ENCODE measurements around the gene TAS2R30. TPM values are rescaled to one million over a fixed set of nuclear protein-coding genes. Genes with fewer than 3 reads are reported as not detected.

The TAS2R30 gene
- 0.60 and 0.98 TPM in 2 replicates for total RNA-seq (2014; rRNA removed; shearing (Covaris generic))

- DNase-seq (ENCODE audit: low read depth) = no peak
These were observed at the start of gene TAS2R30 for GRCh38 chr12:11134305-11134704. TAS2R30 (minus strand) TSS chr12:11134644; CDS start chr12:11134244, 400 bp downstream.

GRCh38 chr12:11183011-11183410, 48.6 kb upstream of the TAS2R30 start:
- DNase-seq (ENCODE audit: low read depth) = no peak

GRCh38 chr12:11182529-11182928, 48.1 kb upstream of the TAS2R30 start:
- no peak for DNase-seq (ENCODE audit: low read depth)

- no peak for DNase-seq (ENCODE audit: low read depth)
These were observed 43.8 kb upstream of the TAS2R30 start for GRCh38 chr12:11178250-11178649.

- peak; percentile 1 for DNase-seq (ENCODE audit: low read depth)
These were observed 39.6 kb upstream of the TAS2R30 start for GRCh38 chr12:11174022-11174421.

GRCh38 chr12:11171969-11172675, 37.7 kb upstream of the TAS2R30 start:
- peak; percentile 26 for DNase-seq (ENCODE audit: low read depth)

GRCh38 chr12:11171145-11171968, 36.9 kb upstream of the TAS2R30 start, which contains the start of gene SMIM10L1:
SMIM10L1 (plus strand) TSS chr12:11171194; CDS start chr12:11171357, 163 bp downstream.
- DNase-seq (ENCODE audit: low read depth) = peak; percentile 92

GRCh38 chr12:11170810-11171144, 36.3 kb upstream of the TAS2R30 start:
- no peak for DNase-seq (ENCODE audit: low read depth)

GRCh38 chr12:11166300-11166699, 31.9 kb upstream of the TAS2R30 start:
- no peak for DNase-seq (ENCODE audit: low read depth)

GRCh38 chr12:11164384-11164783, 29.9 kb upstream of the TAS2R30 start:
- no peak for DNase-seq (ENCODE audit: low read depth)

GRCh38 chr12:11162502-11162901, 28.1 kb upstream of the TAS2R30 start:
- DNase-seq (ENCODE audit: low read depth) = no peak

GRCh38 chr12:11158885-11159444, 24.5 kb upstream of the TAS2R30 start:
- DNase-seq (ENCODE audit: low read depth) = no peak

- DNase-seq (ENCODE audit: low read depth) = no peak
These were observed 20.0 kb upstream of the TAS2R30 start for GRCh38 chr12:11154400-11154925.

- DNase-seq (ENCODE audit: low read depth) = no peak
These were observed 18.3 kb upstream of the TAS2R30 start for GRCh38 chr12:11152725-11153124.

- no peak for DNase-seq (ENCODE audit: low read depth)
These were observed 16.4 kb upstream of the TAS2R30 start for GRCh38 chr12:11150832-11151231.

- no peak for DNase-seq (ENCODE audit: low read depth)
These were observed 13.0 kb upstream of the TAS2R30 start for GRCh38 chr12:11147420-11147819.

- no peak for DNase-seq (ENCODE audit: low read depth)
These were observed 9.9 kb upstream of the TAS2R30 start for GRCh38 chr12:11144297-11144696.

- no peak for DNase-seq (ENCODE audit: low read depth)
These were observed 8.9 kb upstream of the TAS2R30 start for GRCh38 chr12:11143352-11143751.

- DNase-seq (ENCODE audit: low read depth) = no peak
These were observed 1.6 kb upstream of the TAS2R30 start for GRCh38 chr12:11136075-11136474.

- peak; percentile 5 for DNase-seq (ENCODE audit: low read depth)
These were observed 628 bp downstream of the TAS2R30 start for GRCh38 chr12:11133816-11134215.

GRCh38 chr12:11133162-11133561, 1.3 kb downstream of the TAS2R30 start:
- no peak for DNase-seq (ENCODE audit: low read depth)

- no peak for DNase-seq (ENCODE audit: low read depth)
These were observed 3.4 kb downstream of the TAS2R30 start for GRCh38 chr12:11130999-11131398.

All from RPMI7951 (cell line).